CD14-positive monocyte (primary cell): ENCODE data around the gene ZNF638. TPM values are rescaled to one million over a fixed set of nuclear protein-coding genes. Genes with fewer than 3 reads are reported as not detected.

Source experiments
- DNase-seq, 3 donors: peaks; one replicate each; pipeline ENCODE4 v3.0.0-alpha.2; 2011 to 2022
- H2AFZ ChIP-seq: 2 replicates; pipeline ENCODE4 v1.6.0; 2012; ENCODE audit warnings: mild to moderate bottlenecking, low read depth, low read length, inconsistent platforms; ENCODE audit not compliant: insufficient read depth, poor library complexity, severe bottlenecking
- H3K27ac ChIP-seq, 2 donors: 1 replicate in 1 of 2; 2 replicates in 1 of 2; pipeline ENCODE4 v1.5.1; 2012 to 2013; ENCODE audit warnings: low read length in 2 of 2, control low read depth in 1 of 2, inconsistent platforms in 1 of 2, low read depth in 1 of 2, mild to moderate bottlenecking in 1 of 2
- H3K27me3 ChIP-seq, 2 donors: one replicate each; pipeline versions ENCODE4 v1.6.0 to v1.6.1; 2011 to 2013; ENCODE audit warnings: low read length in 2 of 2; ENCODE audit not compliant: control insufficient read depth in 2 of 2, insufficient read depth in 2 of 2
- H3K36me3 ChIP-seq, 2 donors: replicated peaks in 1 of 2; 1 replicate in 1 of 2; 2 replicates in 1 of 2; pipeline versions ENCODE4 v1.5.1 to v1.6.1; 2012 to 2013; ENCODE audit warnings: low read length in 2 of 2, control low read depth in 1 of 2, inconsistent platforms in 1 of 2, mild to moderate bottlenecking in 1 of 2; ENCODE audit not compliant: insufficient read depth in 2 of 2, control insufficient read depth in 1 of 2
- H3K4me1 ChIP-seq, 2 donors: 1 replicate in 1 of 2; 2 replicates in 1 of 2; pipeline versions ENCODE4 v1.5.1 to v1.6.1; 2012 to 2013; ENCODE audit warnings: low read length in 2 of 2, control low read depth in 1 of 2, inconsistent platforms in 1 of 2, mild to moderate bottlenecking in 1 of 2, moderate library complexity in 1 of 2; ENCODE audit not compliant: insufficient read depth in 2 of 2, control insufficient read depth in 1 of 2
- H3K4me2 ChIP-seq: replicated peaks from 2 replicates; pipeline ENCODE3; 2012; ENCODE audit warnings: low read length, moderate library complexity, mild to moderate bottlenecking; ENCODE audit not compliant: poor library complexity, severe bottlenecking; ENCODE audit errors: extremely low read depth
- H3K4me3 ChIP-seq, 3 experiments: fragments of 200-600 bp in 1 of 3; sonication (generic) in 1 of 3; replicated peaks in 1 of 3; 1 replicate in 2 of 3; 2 replicates in 1 of 3; pipeline ENCODE4 v1.5.1; 2011 to 2013; ENCODE audit warnings: low read length in 3 of 3, mild to moderate bottlenecking in 3 of 3, control low read depth in 2 of 3, low read depth in 2 of 3, inconsistent platforms in 1 of 3, moderate library complexity in 1 of 3
- H3K79me2 ChIP-seq: 2 replicates; pipeline ENCODE4 v1.6.0; 2012; ENCODE audit warnings: mild to moderate bottlenecking, control low read depth, inconsistent platforms, low read length, moderate library complexity; ENCODE audit not compliant: insufficient read depth
- H3K9ac ChIP-seq: 2 replicates; pipeline ENCODE4 v1.6.0; 2017; ENCODE audit warnings: low read length, mild to moderate bottlenecking; ENCODE audit not compliant: insufficient read depth, poor library complexity, severe bottlenecking
- H3K9me3 ChIP-seq, 2 donors: replicated peaks in 1 of 2; 1 replicate in 1 of 2; 2 replicates in 1 of 2; pipeline versions ENCODE4 v1.5.1 to v1.6.1; 2012 to 2013; ENCODE audit warnings: low read length in 2 of 2, control low read depth in 1 of 2; ENCODE audit not compliant: control insufficient read depth in 1 of 2, insufficient read depth in 1 of 2
- H4K20me1 ChIP-seq: 2 replicates; pipeline ENCODE4 v1.6.0; 2012; ENCODE audit warnings: mild to moderate bottlenecking, low read length, control low read depth, moderate library complexity; ENCODE audit not compliant: insufficient read depth
- H3K27ac Mint-ChIP-seq, 7 donors: one replicate each; pipeline ENCODE4 v1.8.0; 2020; ENCODE audit warnings: mild to moderate bottlenecking in 7 of 7, mixed read lengths in 7 of 7, moderate library complexity in 6 of 7, inconsistent platforms in 2 of 7
- H3K27me3 Mint-ChIP-seq, 3 donors: one replicate each; pipeline ENCODE4 v1.8.0; 2021 to 2022; ENCODE audit warnings: low read depth in 3 of 3, mild to moderate bottlenecking in 3 of 3, mixed read lengths in 3 of 3, moderate library complexity in 3 of 3, inconsistent platforms in 1 of 3
- H3K36me3 Mint-ChIP-seq, 2 donors: one replicate each; pipeline ENCODE4 v1.8.0; 2020; ENCODE audit warnings: mixed read lengths in 2 of 2, inconsistent platforms in 1 of 2, mild to moderate bottlenecking in 1 of 2
- H3K4me1 Mint-ChIP-seq: one replicate; pipeline ENCODE4 v1.8.0; 2020; ENCODE audit warnings: mild to moderate bottlenecking, mixed read lengths
- H3K4me3 Mint-ChIP-seq, 2 donors: one replicate each; pipeline ENCODE4 v1.8.0; 2020; ENCODE audit warnings: mild to moderate bottlenecking in 2 of 2, mixed read lengths in 2 of 2, moderate library complexity in 1 of 2
- H3K9me3 Mint-ChIP-seq, 7 donors: one replicate each; pipeline ENCODE4 v1.8.0; 2020 to 2022; ENCODE audit warnings: mixed read lengths in 7 of 7, mild to moderate bottlenecking in 6 of 7, moderate library complexity in 6 of 7, inconsistent platforms in 2 of 7
- WGBS: methylation state at CpG from one replicate; pipeline ENCODE4 v1.1.5; 2013; ENCODE audit warnings: missing lambda C conversion rate; ENCODE audit not compliant: insufficient coverage; 5-methylcytosine and 5-hydroxymethylcytosine counted together
- intact Hi-C, 2 donors: fragments of 100-400 bp; cut with micrococcal nuclease; formaldehyde crosslinking; loops; one replicate each; pipeline versions ENCODE4 v1.15.0 to v1.15.1; 2023
- polyA plus RNA-seq, 3 donors: library from polyadenylated mRNA; depleted of rRNA in 1 of 3; unstranded in 2 of 3; stranded (reverse) in 1 of 3; fragments of 300-500 nt in 2 of 3; fragments of >200 nt in 1 of 3; fragmentation: Illumina TruSeq in 2 of 3; gene quantifications; 1 replicate in 2 of 3; 2 replicates in 1 of 3; pipeline ENCODE4 v1.2.3, GENCODE V29; 2012 to 2021
- TF ChIP-seq, protein P1 (sequence below): fragments of 200-600 bp; IDR thresholded peaks from one replicate; pipeline ENCODE4 v1.8.0; 2022; ENCODE audit warnings: antibody characterized with exemption, mild to moderate bottlenecking

Gene ZNF638
- polyA plus RNA-seq, 3 donors, result 19.1 to 64.6 (median 22.4) TPM

DNA sequence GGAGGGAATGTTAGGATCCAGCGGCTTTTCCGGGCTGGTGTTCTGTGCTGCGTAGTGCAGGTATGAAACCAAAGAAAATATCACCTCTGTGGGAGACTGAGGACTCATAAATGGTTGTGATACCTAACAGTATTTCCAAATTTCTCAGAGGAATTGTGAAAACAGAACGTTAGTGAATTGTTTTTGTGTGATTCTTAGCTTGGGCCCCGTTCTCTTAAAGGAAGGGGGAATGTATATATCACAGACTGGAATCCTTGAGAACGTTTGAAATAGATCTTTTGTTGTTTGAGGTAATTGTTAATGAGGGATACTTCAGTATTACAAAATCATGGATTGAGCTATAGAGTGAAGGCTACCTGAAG, 834 bp downstream of the ZNF638 start:
- Mint-ChIP-seq H3K9me3 (no peaks in the 10 kb centered on the region), H3K27ac (peak overlapping the region; percentile 97 to 100 (median 100)), H3K27me3 (no peaks in the 10 kb centered on the region), H3K4me1 (peaks cover 37% of the 10 kb centered on the region), H3K36me3 (peaks cover 6 to 15% of the 10 kb centered on the region in 2 donors), H3K4me3 (peak overlapping the region; percentile 97 to 100)
- H3K27ac ChIP-seq, result peak overlapping the region; percentile 97 to 99
- H3K4me2 ChIP-seq, result peak overlapping the region; percentile 87
- H3K4me3 ChIP-seq, result peak overlapping the region; percentile 64 to 100 (median 96)
- no peaks in the 10 kb centered on the region for H3K9me3 ChIP-seq
- peaks cover 59% of the 10 kb centered on the region for H3K79me2 ChIP-seq
- H3K4me1 ChIP-seq, result peaks cover 17 to 33% of the 10 kb centered on the region in 2 donors
- peak overlapping the region; percentile 99 for H3K9ac ChIP-seq
- no peaks in the 10 kb centered on the region for H3K27me3 ChIP-seq
- TF ChIP-seq, protein P1, sequence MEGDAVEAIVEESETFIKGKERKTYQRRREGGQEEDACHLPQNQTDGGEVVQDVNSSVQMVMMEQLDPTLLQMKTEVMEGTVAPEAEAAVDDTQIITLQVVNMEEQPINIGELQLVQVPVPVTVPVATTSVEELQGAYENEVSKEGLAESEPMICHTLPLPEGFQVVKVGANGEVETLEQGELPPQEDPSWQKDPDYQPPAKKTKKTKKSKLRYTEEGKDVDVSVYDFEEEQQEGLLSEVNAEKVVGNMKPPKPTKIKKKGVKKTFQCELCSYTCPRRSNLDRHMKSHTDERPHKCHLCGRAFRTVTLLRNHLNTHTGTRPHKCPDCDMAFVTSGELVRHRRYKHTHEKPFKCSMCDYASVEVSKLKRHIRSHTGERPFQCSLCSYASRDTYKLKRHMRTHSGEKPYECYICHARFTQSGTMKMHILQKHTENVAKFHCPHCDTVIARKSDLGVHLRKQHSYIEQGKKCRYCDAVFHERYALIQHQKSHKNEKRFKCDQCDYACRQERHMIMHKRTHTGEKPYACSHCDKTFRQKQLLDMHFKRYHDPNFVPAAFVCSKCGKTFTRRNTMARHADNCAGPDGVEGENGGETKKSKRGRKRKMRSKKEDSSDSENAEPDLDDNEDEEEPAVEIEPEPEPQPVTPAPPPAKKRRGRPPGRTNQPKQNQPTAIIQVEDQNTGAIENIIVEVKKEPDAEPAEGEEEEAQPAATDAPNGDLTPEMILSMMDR, result no peak
- peaks cover 0 to 9% of the 10 kb centered on the region in 2 donors for H3K36me3 ChIP-seq
- WGBS, result 0% methylated on average over 2 of the region's 6 CpGs
- H4K20me1 ChIP-seq, result peaks cover 28% of the 10 kb centered on the region
- intact Hi-C loops, result loop anchor here in 1 of 2 donors (5.0 kb wide), 2 partner anchors 35 to 105 kb away; partner anchors contain the start of gene PAIP2B
- H2AFZ ChIP-seq, result peak overlapping the region; percentile 90
- peak in 1 of 3 donors; percentile 34 for DNase-seq

DNA sequence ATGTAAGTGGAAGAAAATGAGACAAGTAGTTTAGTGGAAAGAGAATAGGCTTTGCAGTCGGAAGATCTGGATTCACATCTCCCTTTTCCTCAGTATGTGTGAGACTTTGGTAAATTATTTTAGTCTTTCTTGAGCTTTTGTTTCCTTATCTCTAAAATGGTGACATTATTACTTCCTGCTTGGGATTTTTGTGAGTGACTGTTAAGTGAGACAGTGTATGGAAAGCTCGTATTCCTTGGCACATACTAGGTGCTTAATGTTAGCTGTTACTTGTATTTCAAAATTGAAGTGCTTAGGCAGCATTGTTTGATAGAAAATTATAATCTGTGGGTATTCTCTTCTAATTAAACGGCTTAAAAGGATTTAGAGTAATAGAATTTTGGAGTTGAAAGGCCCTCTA, 2.0 kb downstream of the ZNF638 start:
- H4K20me1 ChIP-seq, result peaks cover 40% of the 10 kb centered on the region
- peak overlapping the region in 1 of 2 donors; percentile 99 for H3K27ac ChIP-seq
- no peak overlapping the region for H2AFZ ChIP-seq
- H3K9me3 ChIP-seq, result no peaks in the 10 kb centered on the region
- no peaks in the 10 kb centered on the region for H3K9me3 Mint-ChIP-seq
- WGBS, result 20% methylated on average over 1 of the region's 3 CpGs
- intact Hi-C loops, result loop anchor here in 1 of 2 donors (5.0 kb wide), 2 partner anchors 36 to 106 kb away; partner anchors contain the start of gene PAIP2B
- peaks cover 71% of the 10 kb centered on the region for H3K79me2 ChIP-seq
- H3K27me3 ChIP-seq, result no peaks in the 10 kb centered on the region
- H3K4me1 Mint-ChIP-seq, result peaks cover 43% of the 10 kb centered on the region
- H3K27ac Mint-ChIP-seq, result peak overlapping the region in 5 of 7 donors; percentile 44 to 80 (median 53)
- TF ChIP-seq, protein P1, result no peak
- peak in 1 of 3 donors; percentile 16 for DNase-seq
- H3K4me1 ChIP-seq, result peaks cover 17 to 35% of the 10 kb centered on the region in 2 donors
- no peaks in the 10 kb centered on the region for H3K27me3 Mint-ChIP-seq
- H3K36me3 Mint-ChIP-seq, result peaks cover 6 to 24% of the 10 kb centered on the region in 2 donors
- peaks cover 3 to 18% of the 10 kb centered on the region in 2 donors for H3K36me3 ChIP-seq
- peak overlapping the region in 1 of 3 experiments; percentile 96 for H3K4me3 ChIP-seq
- no peak overlapping the region for H3K9ac ChIP-seq
- peak overlapping the region; percentile 87 for H3K4me2 ChIP-seq
- H3K4me3 Mint-ChIP-seq, result peak overlapping the region; percentile 5 to 73
